BE2C (cell line): ENCODE measurements around the gene SLC9C1. TPM values are rescaled to one million over a fixed set of nuclear protein-coding genes. Genes with fewer than 3 reads are reported as not detected.

Experiments
- DNase-seq: peaks from one replicate; pipeline ENCODE4 v3.0.0-alpha.2; 2020
- H3K27me3 ChIP-seq: fragments of 250-450 bp; sonication (Bioruptor Pico); 2 replicates; pipeline ENCODE4 v1.5.1; 2020; ENCODE audit warnings: mild to moderate bottlenecking
- H3K36me3 ChIP-seq: fragments of 250-450 bp; sonication (Bioruptor Pico); 2 replicates; pipeline ENCODE4 v1.5.1; 2020; ENCODE audit warnings: mild to moderate bottlenecking
- H3K4me1 ChIP-seq: fragments of 250-450 bp; sonication (Bioruptor Pico); 2 replicates; pipeline ENCODE4 v1.5.1; 2020
- H3K4me3 ChIP-seq: 2 replicates; pipeline ENCODE4 v1.5.1; 2011; ENCODE audit warnings: low read depth, low read length
- H3K9me3 ChIP-seq: fragments of 250-450 bp; sonication (Bioruptor Pico); 2 replicates; pipeline ENCODE4 v1.5.1; 2020
- CTCF ChIP-seq: IDR thresholded peaks from 2 replicates; pipeline ENCODE4 v1.5.1; 2012; ENCODE audit warnings: mild to moderate bottlenecking, low read depth, low read length
- polyA plus RNA-seq: library from polyadenylated mRNA; unstranded; fragments of >200 nt; gene quantifications from one replicate; pipeline ENCODE4 v1.2.1, GENCODE V29; 2012; ENCODE audit warnings: low read depth, missing spikeins; ENCODE audit not compliant: insufficient read length, insufficient read depth

Gene SLC9C1
- not detected for polyA plus RNA-seq

GRCh38 chr3:112293368-112294321 is at the start of gene SLC9C1:
Gene SLC9C1, minus strand, starts transcription at chr3:112294216. Its CDS starts 7,425 bp downstream, at chr3:112286791.
- Histone ChIP-seq H3K4me3 (peak within 1 kb of the TSS; percentile 80), H3K4me1 (no peaks in the 10 kb centered on the region), H3K27me3 (no peaks in the 10 kb centered on the region), H3K9me3 (peaks cover 2% of the 10 kb centered on the region; the same call in 1 of the 2 replicates), H3K36me3 (no peaks in the 10 kb centered on the region)
- DNase-seq, result peak; percentile 62
- TF ChIP-seq CTCF, result peak; percentile 81

DNA sequence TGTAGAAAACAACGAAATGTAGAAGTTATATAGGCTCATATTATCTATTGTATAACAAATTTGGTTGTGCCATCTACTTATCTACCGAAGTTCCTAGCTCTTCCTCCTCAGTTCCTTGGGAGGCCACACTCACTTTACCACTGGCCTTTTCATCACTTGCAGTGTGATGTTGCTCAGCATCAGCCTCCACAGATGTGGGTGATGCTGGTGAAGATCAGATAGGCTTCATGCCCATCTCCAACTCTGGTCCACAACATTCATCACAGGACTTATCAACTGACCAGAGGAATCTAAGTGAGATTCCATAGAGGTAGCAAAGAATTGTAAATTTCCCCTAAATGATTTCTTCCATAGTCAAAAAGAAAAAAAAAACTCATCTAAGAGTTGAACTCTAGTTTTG is 47.4 kb upstream of the SLC9C1 start:
- H3K36me3 ChIP-seq, result no peaks in the 10 kb centered on the region
- no peaks in the 10 kb centered on the region for H3K4me1 ChIP-seq
- DNase-seq, result no peak
- no peak for TF ChIP-seq CTCF
- H3K4me3 ChIP-seq, result no peak overlapping the region
- no peaks in the 10 kb centered on the region for H3K9me3 ChIP-seq
- no peaks in the 10 kb centered on the region for H3K27me3 ChIP-seq

GRCh38 chr3:112339609-112340008 is 45.6 kb upstream of the SLC9C1 start:
- no peaks in the 10 kb centered on the region for H3K9me3 ChIP-seq
- H3K4me3 ChIP-seq, result no peak overlapping the region
- no peak for TF ChIP-seq CTCF
- H3K4me1 ChIP-seq, result no peaks in the 10 kb centered on the region
- DNase-seq, result no peak
- no peaks in the 10 kb centered on the region for H3K36me3 ChIP-seq
- no peaks in the 10 kb centered on the region for H3K27me3 ChIP-seq

GRCh38 chr3:112339134-112339533 is 45.1 kb upstream of the SLC9C1 start:
- Histone ChIP-seq H3K4me1 (no peaks in the 10 kb centered on the region), H3K4me3 (no peak overlapping the region), H3K36me3 (no peaks in the 10 kb centered on the region), H3K9me3 (no peaks in the 10 kb centered on the region), H3K27me3 (no peaks in the 10 kb centered on the region)
- no peak for TF ChIP-seq CTCF
- DNase-seq, result no peak

DNA sequence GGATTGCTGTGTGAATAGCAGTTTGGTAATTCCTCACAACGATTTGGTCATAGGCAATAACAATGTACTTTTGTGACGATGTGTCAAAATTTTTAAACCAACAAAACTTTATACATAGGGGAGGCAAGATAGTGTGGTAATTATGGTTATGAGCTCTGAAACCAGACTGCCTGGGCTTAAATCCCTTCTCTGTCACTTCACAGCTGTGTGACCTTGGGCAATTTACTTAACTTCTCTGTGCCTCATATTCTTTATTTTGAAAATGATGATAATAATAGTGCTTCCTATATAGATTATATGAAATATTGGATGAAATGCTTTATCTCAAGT is 44.7 kb upstream of the SLC9C1 start:
- Histone ChIP-seq H3K4me1 (no peaks in the 10 kb centered on the region), H3K9me3 (no peaks in the 10 kb centered on the region), H3K36me3 (no peaks in the 10 kb centered on the region), H3K27me3 (no peaks in the 10 kb centered on the region), H3K4me3 (no peak overlapping the region)
- no peak for TF ChIP-seq CTCF
- DNase-seq, result no peak

DNA sequence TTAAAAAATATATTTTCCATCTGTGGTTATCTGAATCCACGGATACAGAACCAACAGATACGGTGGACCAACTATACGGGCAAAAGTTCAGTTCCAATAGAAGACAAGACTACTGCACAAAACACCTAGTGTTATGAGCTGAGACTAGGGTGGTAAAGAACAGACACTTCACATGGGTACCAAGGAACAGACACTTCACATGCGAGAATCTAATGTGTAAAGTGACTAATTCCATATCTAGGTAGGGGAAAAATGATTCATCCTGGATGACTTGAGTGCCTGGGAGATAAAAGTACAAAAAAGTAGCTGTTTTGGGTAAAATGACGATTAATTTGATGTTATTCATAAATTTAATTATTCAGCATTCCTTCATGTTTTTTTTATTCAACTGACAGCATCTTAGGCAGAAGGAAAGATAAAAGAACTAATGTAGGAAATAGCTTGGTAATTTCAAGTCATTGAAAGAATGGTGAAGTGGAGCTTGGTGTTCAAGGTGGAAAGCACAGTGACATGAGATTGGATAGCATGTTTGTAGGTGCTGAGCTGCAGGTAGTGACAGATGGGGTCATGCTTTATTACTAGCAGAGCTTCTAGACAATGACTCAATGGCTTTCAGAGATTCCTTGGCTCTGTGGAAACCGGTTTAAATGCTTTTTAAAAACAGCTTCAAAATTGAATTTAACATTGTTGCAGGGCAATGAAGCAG is 44.2 kb upstream of the SLC9C1 start:
- Histone ChIP-seq H3K4me3 (no peak overlapping the region), H3K27me3 (no peaks in the 10 kb centered on the region), H3K4me1 (no peaks in the 10 kb centered on the region), H3K36me3 (no peaks in the 10 kb centered on the region), H3K9me3 (no peaks in the 10 kb centered on the region)
- no peak for DNase-seq
- TF ChIP-seq CTCF, result no peak
